Measurements from ENCODE around the gene HOXC13. TPM values are rescaled to one million over a fixed set of nuclear protein-coding genes. Genes with fewer than 3 reads are reported as not detected.
A peak's percentile ranks its signal among the peaks of the same experiment; 100 is the strongest.

The HOXC13 gene
- total RNA-seq, 2 donors from 2014 or later: not detected

- H3K27me3 Mint-ChIP-seq (ENCODE audit: insufficient read depth): peaks cover 100% of the 10 kb centered on the region
Observed at GRCh38 chr12:53932915-53933314, 5.7 kb upstream of the HOXC13 start.

GRCh38 chr12:53935383-53936341, 3.0 kb upstream of the HOXC13 start:
- H3K27ac ChIP-seq (ENCODE audit: low read depth, low read length): no peak overlapping the region
- Mint-ChIP-seq H3K36me3 (ENCODE audit: low read depth) (no peaks in the 10 kb centered on the region), H3K4me1 (peaks cover 5% of the 10 kb centered on the region), H3K27ac (no peak overlapping the region), H3K9me3 (peaks cover 13% of the 10 kb centered on the region), H3K27me3 (ENCODE audit: insufficient read depth) (peaks cover 99% of the 10 kb centered on the region), H3K4me3 (peak overlapping the region; percentile 12)
- TF ChIP-seq, protein P1, sequence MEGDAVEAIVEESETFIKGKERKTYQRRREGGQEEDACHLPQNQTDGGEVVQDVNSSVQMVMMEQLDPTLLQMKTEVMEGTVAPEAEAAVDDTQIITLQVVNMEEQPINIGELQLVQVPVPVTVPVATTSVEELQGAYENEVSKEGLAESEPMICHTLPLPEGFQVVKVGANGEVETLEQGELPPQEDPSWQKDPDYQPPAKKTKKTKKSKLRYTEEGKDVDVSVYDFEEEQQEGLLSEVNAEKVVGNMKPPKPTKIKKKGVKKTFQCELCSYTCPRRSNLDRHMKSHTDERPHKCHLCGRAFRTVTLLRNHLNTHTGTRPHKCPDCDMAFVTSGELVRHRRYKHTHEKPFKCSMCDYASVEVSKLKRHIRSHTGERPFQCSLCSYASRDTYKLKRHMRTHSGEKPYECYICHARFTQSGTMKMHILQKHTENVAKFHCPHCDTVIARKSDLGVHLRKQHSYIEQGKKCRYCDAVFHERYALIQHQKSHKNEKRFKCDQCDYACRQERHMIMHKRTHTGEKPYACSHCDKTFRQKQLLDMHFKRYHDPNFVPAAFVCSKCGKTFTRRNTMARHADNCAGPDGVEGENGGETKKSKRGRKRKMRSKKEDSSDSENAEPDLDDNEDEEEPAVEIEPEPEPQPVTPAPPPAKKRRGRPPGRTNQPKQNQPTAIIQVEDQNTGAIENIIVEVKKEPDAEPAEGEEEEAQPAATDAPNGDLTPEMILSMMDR (conservative IDR thresholded peaks at IDR 0.05): no peak
- H3K4me3 ChIP-seq (ENCODE audit: low read length): no peak overlapping the region
- no peak overlapping the region for H3K9ac ChIP-seq (ENCODE audit: extremely low read depth, low read length, poor library complexity, severe bottlenecking)
- no peaks in the 10 kb centered on the region for H3K36me3 ChIP-seq (ENCODE audit: control insufficient read depth, insufficient read depth, low read length)
- DNase-seq: peak; percentile 70
- peaks cover 100% of the 10 kb centered on the region for H3K27me3 ChIP-seq (ENCODE audit: control insufficient read depth, insufficient read depth, low read length, poor library complexity, severe bottlenecking)
- H3K9me3 ChIP-seq (ENCODE audit: control insufficient read depth, low read length): peaks cover 9% of the 10 kb centered on the region
- WGBS, 2 experiments (ENCODE audit: insufficient coverage in 1 of 2, insufficient read length in 1 of 2): 19 to 21% methylated on average over 11 to 49 of the region's 49 CpGs
- H3K4me1 ChIP-seq (ENCODE audit: control insufficient read depth, insufficient read depth, low read length): no peaks in the 10 kb centered on the region

More at GRCh38 chr12:53932915-53933314, 5.7 kb upstream of the HOXC13 start:
- no peak overlapping the region for H3K27ac ChIP-seq (ENCODE audit: low read depth, low read length)
- H3K36me3 ChIP-seq (ENCODE audit: control insufficient read depth, insufficient read depth, low read length): no peaks in the 10 kb centered on the region
- 66% methylated on average over 3 to 4 of the region's 4 CpGs for WGBS, 2 experiments (ENCODE audit: insufficient coverage in 1 of 2, insufficient read length in 1 of 2)
- H3K4me1 ChIP-seq (ENCODE audit: control insufficient read depth, insufficient read depth, low read length): no peaks in the 10 kb centered on the region
- H3K27me3 ChIP-seq (ENCODE audit: control insufficient read depth, insufficient read depth, low read length, poor library complexity, severe bottlenecking): peaks cover 100% of the 10 kb centered on the region
- TF ChIP-seq, protein P1 (conservative IDR thresholded peaks at IDR 0.05): no peak
- no peaks in the 10 kb centered on the region for H3K36me3 Mint-ChIP-seq (ENCODE audit: low read depth)
- peaks cover 5% of the 10 kb centered on the region for H3K4me1 Mint-ChIP-seq
- H3K4me3 ChIP-seq (ENCODE audit: low read length): no peak overlapping the region
- H3K9me3 ChIP-seq (ENCODE audit: control insufficient read depth, low read length): peaks cover 6% of the 10 kb centered on the region
- no peak for DNase-seq
- H3K4me3 Mint-ChIP-seq: no peak overlapping the region
- H3K9ac ChIP-seq (ENCODE audit: extremely low read depth, low read length, poor library complexity, severe bottlenecking): no peak overlapping the region
- peaks cover 5% of the 10 kb centered on the region for H3K9me3 Mint-ChIP-seq
- H3K27ac Mint-ChIP-seq: no peak overlapping the region

GRCh38 chr12:53937099-53937498, 1.5 kb upstream of the HOXC13 start:
- Histone ChIP-seq H3K36me3 (ENCODE audit: control insufficient read depth, insufficient read depth, low read length) (no peaks in the 10 kb centered on the region), H3K4me1 (ENCODE audit: control insufficient read depth, insufficient read depth, low read length) (no peaks in the 10 kb centered on the region), H3K9me3 (ENCODE audit: control insufficient read depth, low read length) (peaks cover 9% of the 10 kb centered on the region), H3K9ac (ENCODE audit: extremely low read depth, low read length, poor library complexity, severe bottlenecking) (no peak overlapping the region), H3K4me3 (ENCODE audit: low read length) (no peak overlapping the region), H3K27me3 (ENCODE audit: control insufficient read depth, insufficient read depth, low read length, poor library complexity, severe bottlenecking) (peaks cover 100% of the 10 kb centered on the region), H3K27ac (ENCODE audit: low read depth, low read length) (no peak overlapping the region)
- peaks cover 98% of the 10 kb centered on the region for H3K27me3 Mint-ChIP-seq (ENCODE audit: insufficient read depth)
- no peak overlapping the region for H3K27ac Mint-ChIP-seq
- no peak overlapping the region for H3K4me3 Mint-ChIP-seq
- TF ChIP-seq, protein P1 (conservative IDR thresholded peaks at IDR 0.05): no peak
- no peak for DNase-seq
- WGBS, 2 experiments (ENCODE audit: insufficient coverage in 1 of 2, insufficient read length in 1 of 2): 37 to 52% methylated on average over 2 to 12 of the region's 12 CpGs
- H3K9me3 Mint-ChIP-seq: peaks cover 12% of the 10 kb centered on the region
- H3K36me3 Mint-ChIP-seq (ENCODE audit: low read depth): no peaks in the 10 kb centered on the region
- peaks cover 5% of the 10 kb centered on the region for H3K4me1 Mint-ChIP-seq

Data from endodermal cell (in vitro differentiated cells).